Kidney (tissue), 14 donors: ENCODE measurements around the gene TMEM86B. TPM values are rescaled to one million over a fixed set of nuclear protein-coding genes. Genes with fewer than 3 reads are reported as not detected.

Experiments
- DNase-seq, 5 donors: peaks; one replicate each; pipeline ENCODE4 v3.0.0-alpha.2; 2013 to 2020
- FAIRE-seq: peaks from 2 replicates; lab custom pipeline; 2012; peaks lifted over from hg19 to GRCh38; lab: Jason Lieb, UNC
- H3K27ac ChIP-seq, 2 donors: one replicate each; pipeline ENCODE4 v1.7.0; 2013; ENCODE audit warnings: low read depth in 2 of 2, low read length in 2 of 2, inconsistent platforms in 1 of 2
- H3K27me3 ChIP-seq: one replicate; pipeline ENCODE4 v1.7.1; 2013; ENCODE audit warnings: low read length, inconsistent platforms; ENCODE audit not compliant: control insufficient read depth, insufficient read depth
- H3K36me3 ChIP-seq, 3 donors: one replicate each; pipeline versions ENCODE4 v1.7.0 to v1.7.1; 2013; ENCODE audit warnings: low read length in 3 of 3, control low read depth in 1 of 3, inconsistent platforms in 1 of 3; ENCODE audit not compliant: insufficient read depth in 3 of 3, control insufficient read depth in 2 of 3
- H3K4me1 ChIP-seq, 3 donors: one replicate each; pipeline versions ENCODE4 v1.7.0 to v1.7.1; 2013; ENCODE audit warnings: low read length in 3 of 3, inconsistent platforms in 1 of 3, low read depth in 1 of 3; ENCODE audit not compliant: control insufficient read depth in 2 of 3, insufficient read depth in 2 of 3
- H3K4me3 ChIP-seq, 3 donors: one replicate each; pipeline versions ENCODE4 v1.7.0 to v1.8.1; 2013; ENCODE audit warnings: low read length in 3 of 3, control low read depth in 1 of 3, inconsistent platforms in 1 of 3
- H3K9ac ChIP-seq, 3 donors: one replicate each; pipeline versions ENCODE4 v1.7.0 to v1.7.1; 2013; ENCODE audit warnings: low read length in 3 of 3, control low read depth in 1 of 3, inconsistent platforms in 1 of 3
- H3K9me3 ChIP-seq, 3 donors: one replicate each; pipeline versions ENCODE4 v1.7.0 to v1.7.1; 2013; ENCODE audit warnings: low read length in 3 of 3, control low read depth in 1 of 3, inconsistent platforms in 1 of 3; ENCODE audit not compliant: control insufficient read depth in 2 of 3, insufficient read depth in 1 of 3
- intact Hi-C: fragments of 100-400 bp; cut with DNase I; formaldehyde crosslinking; loops from one replicate; pipeline ENCODE4 v1.11.1; 2022
- polyA plus RNA-seq: library from polyadenylated mRNA; stranded (reverse); fragments of 350-450 nt; fragmentation: Illumina TruSeq; extraction: RNeasy Lipid Tissue Mini Kit (QIAGEN cat#74804); gene quantifications from one replicate; pipeline ENCODE4 v1.2.3, GENCODE V29; 2014; ENCODE audit warnings: low read depth, low replicate concordance; ENCODE audit not compliant: insufficient read depth
- total RNA-seq: library from RNA; stranded (reverse); fragmentation: NEBNext Ultra II Directional; extraction: Animal tissue kit (Norgen Biotek cat#: 25700); gene quantifications from one replicate; pipeline ENCODE4 v1.2.1, GENCODE V29; 2021
- TF ChIP-seq, protein P1 (sequence below): IDR thresholded peaks from 3 replicates; pipeline ENCODE4 v1.5.1; 2012; ENCODE audit warnings: mild to moderate bottlenecking, moderate library complexity, borderline replicate concordance; ENCODE audit not compliant: insufficient read depth; ENCODE audit errors: extremely low read depth
- donor health status: control.
- donor health status: control.
- donor health status: control.
- donor health status: control.
- donor health status: control.
- donor health status: DM: yes; HTN: yes; CAD: no.
- donor health status: Normal renal cell carcinoma (clear cell type).

The TMEM86B gene
- total and polyA plus RNA-seq, 2 donors from 2014 or later: 3.3 to 4.6 TPM

DNA sequence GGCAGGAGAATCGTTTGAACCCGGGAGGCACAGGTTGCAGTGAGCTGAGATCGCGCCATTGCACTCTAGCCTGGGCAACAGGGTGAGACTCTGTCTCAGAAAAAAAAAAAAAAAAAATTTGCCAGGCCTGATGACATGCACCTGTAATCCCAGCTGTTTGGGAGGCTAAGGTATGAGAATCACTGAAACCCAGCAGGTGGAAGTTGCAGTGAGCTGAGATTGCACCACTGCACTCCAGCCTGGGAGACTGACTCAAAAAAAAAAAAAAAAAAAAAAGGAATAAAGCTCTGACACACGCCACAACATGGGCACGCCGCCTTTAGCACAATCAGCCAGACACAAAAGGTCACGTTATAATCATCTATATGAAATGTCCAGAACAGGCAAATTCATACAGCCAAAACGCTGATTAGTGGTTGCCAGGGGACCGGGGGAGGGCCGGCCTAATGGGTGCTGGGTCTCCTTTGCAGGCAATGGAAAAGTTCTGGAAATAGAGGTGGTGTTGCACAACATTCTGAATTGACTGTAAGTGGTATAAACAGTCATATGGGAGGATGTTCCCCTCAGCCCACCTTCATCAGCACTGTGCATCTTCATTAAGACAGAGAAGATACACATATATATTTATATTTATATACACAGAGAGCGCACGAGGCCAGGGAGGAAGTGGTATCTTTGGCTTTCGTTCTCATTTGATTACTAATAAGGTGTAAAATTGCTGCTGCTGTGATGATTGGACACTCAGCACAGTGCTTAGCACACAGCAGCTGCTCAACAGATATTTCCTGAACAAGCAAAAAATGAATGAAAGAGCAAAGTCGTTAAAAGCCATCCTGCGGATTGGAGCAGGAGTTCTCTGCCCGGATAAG, 47.5 kb upstream of the TMEM86B start:
- TF ChIP-seq, protein P1, sequence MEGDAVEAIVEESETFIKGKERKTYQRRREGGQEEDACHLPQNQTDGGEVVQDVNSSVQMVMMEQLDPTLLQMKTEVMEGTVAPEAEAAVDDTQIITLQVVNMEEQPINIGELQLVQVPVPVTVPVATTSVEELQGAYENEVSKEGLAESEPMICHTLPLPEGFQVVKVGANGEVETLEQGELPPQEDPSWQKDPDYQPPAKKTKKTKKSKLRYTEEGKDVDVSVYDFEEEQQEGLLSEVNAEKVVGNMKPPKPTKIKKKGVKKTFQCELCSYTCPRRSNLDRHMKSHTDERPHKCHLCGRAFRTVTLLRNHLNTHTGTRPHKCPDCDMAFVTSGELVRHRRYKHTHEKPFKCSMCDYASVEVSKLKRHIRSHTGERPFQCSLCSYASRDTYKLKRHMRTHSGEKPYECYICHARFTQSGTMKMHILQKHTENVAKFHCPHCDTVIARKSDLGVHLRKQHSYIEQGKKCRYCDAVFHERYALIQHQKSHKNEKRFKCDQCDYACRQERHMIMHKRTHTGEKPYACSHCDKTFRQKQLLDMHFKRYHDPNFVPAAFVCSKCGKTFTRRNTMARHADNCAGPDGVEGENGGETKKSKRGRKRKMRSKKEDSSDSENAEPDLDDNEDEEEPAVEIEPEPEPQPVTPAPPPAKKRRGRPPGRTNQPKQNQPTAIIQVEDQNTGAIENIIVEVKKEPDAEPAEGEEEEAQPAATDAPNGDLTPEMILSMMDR: no peak
- FAIRE-seq (no peak), DNase-seq (no peak)
- intact Hi-C loops: no loop called here
- Histone ChIP-seq H3K9ac (no peak overlapping the region), H3K27ac (no peak overlapping the region), H3K36me3 (peaks cover 0 to 19% (median 7%) of the 10 kb centered on the region in 3 donors), H3K4me1 (peaks cover 0 to 6% (median 0%) of the 10 kb centered on the region in 3 donors), H3K9me3 (no peaks in the 10 kb centered on the region), H3K4me3 (no peak overlapping the region), H3K27me3 (no peaks in the 10 kb centered on the region)

DNA sequence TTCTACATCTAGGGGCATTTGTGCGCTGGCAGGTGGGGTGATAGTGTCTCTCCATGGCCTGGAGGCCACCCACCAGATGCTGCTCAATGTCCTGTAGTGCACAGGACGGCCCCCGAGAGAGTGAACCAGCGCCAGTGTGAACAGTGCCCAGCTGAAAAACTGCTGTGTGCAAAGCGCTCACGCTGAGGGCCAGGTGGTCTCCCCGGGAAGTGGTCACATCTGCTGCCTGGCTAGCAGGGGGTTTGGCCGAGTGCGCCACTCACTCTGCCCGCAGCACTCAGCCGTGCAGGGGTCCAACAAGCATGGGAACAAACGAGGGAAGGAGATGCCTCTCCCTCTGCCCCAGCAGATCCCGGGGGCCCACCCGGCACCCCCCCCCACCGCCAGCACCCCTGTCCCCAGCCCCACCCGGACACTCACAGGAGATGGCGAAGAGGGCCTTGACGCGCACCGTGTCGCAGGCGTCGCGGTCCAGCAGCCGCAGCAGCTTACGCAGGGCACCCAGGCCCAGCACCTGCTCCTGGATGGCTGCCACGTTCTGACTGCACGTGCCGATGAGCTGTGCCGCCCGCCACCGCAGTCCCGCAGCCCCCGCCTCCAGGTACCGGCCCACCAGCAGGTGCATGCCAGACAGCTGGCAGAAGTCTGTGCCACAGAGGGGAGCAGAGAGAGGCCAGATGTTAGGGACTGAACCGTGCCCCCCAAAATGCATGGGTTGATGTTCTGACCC, 45.6 kb upstream of the TMEM86B start:
- Histone ChIP-seq H3K9ac (no peak overlapping the region), H3K4me1 (peaks cover 0 to 3% (median 0%) of the 10 kb centered on the region in 3 donors), H3K27ac (no peak overlapping the region), H3K4me3 (no peak overlapping the region), H3K27me3 (no peaks in the 10 kb centered on the region), H3K36me3 (peaks cover 0 to 19% (median 9%) of the 10 kb centered on the region in 3 donors), H3K9me3 (no peaks in the 10 kb centered on the region)
- intact Hi-C loops: no loop called here
- DNase-seq (peak in 1 of 5 donors; percentile 74), FAIRE-seq (no peak)
- TF ChIP-seq, protein P1: no peak

DNA sequence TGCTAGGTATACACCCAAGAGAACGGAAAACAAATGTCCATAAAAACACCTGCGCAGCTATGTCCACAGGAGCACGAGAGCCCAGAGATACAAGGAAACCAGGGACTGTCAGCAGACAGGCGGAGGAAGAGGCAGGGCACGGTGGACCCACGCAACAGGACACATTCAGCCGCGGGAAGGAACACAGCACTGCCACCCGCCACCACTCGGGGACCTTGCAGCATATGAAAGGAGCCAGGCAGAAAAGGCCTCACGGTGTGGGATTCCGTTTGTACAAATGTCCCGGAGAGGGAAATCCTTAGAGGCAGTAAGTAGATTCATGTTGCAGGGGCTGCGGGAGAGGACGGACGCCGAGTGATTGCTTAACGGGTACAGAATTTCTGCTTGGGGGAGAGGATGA, 43.6 kb upstream of the TMEM86B start:
- Histone ChIP-seq H3K4me3 (no peak overlapping the region), H3K9ac (no peak overlapping the region), H3K4me1 (no peaks in the 10 kb centered on the region), H3K36me3 (peaks cover 0 to 18% (median 9%) of the 10 kb centered on the region in 3 donors), H3K9me3 (no peaks in the 10 kb centered on the region), H3K27me3 (no peaks in the 10 kb centered on the region), H3K27ac (no peak overlapping the region)
- FAIRE-seq (no peak), DNase-seq (no peak)
- TF ChIP-seq, protein P1: no peak
- intact Hi-C loops: no loop called here
